Mucosa of descending colon (tissue), 3 donors: ENCODE measurements around the gene EFCAB8. TPM values are rescaled to one million over a fixed set of nuclear protein-coding genes. Genes with fewer than 3 reads are reported as not detected.

Source experiments
- ATAC-seq: fragments of 200-7000 bp; cut with Tn5 transposase; one replicate; pipeline ENCODE4 v1.9.1; 2020; ENCODE audit warnings: mild to moderate bottlenecking, moderate library complexity
- DNase-seq, 3 donors: peaks; one replicate each; pipeline ENCODE4 v3.0.0-alpha.2; 2020
- H3K36me3 ChIP-seq: fragments of 200-600 bp; one replicate; pipeline ENCODE4 v1.8.0; 2021; ENCODE audit warnings: low read depth, mild to moderate bottlenecking
- H3K4me1 ChIP-seq: fragments of 200-600 bp; one replicate; pipeline ENCODE4 v1.8.0; 2021; ENCODE audit warnings: low read depth, mild to moderate bottlenecking
- H3K4me3 ChIP-seq: fragments of 200-600 bp; one replicate; pipeline ENCODE4 v1.8.0; 2021; ENCODE audit warnings: mild to moderate bottlenecking
- H3K9me3 ChIP-seq: fragments of 200-600 bp; one replicate; pipeline ENCODE4 v1.8.0; 2021; ENCODE audit warnings: mild to moderate bottlenecking
- CTCF ChIP-seq: fragments of 200-600 bp; IDR thresholded peaks from one replicate; pipeline ENCODE4 v1.8.0; 2022; ENCODE audit warnings: antibody characterized with exemption, mild to moderate bottlenecking
- intact Hi-C, 2 donors: fragments of 100-400 bp; cut with DNase I in 1 of 2; cut with micrococcal nuclease in 1 of 2; formaldehyde crosslinking; loops; one replicate each; pipeline versions ENCODE4 v1.11.0 to v1.11.1; 2022; cut with DNase I, micrococcal nuclease
- total RNA-seq, 3 donors: library from RNA; stranded (reverse); fragmentation: NEBNext Ultra II Directional in 2 of 3; extraction: Animal tissue kit (Norgen Biotek cat#: 25700) in 2 of 3; gene quantifications; one replicate each; pipeline versions ENCODE4 v1.2.1 to v1.2.4, GENCODE V29; 2021 to 2023
- donor health status: DM: no; HTN: no; CAD: no; lungs with moderate emphysema.
- donor health status: DM: no; HTN: no; CAD: no.
- donor health status: DM: no; HTN: yes; CAD: no.

EFCAB8 gene
- total RNA-seq, 3 donors from 2014 or later, result 0.17 to 0.66 TPM; not detected in 1

GRCh38 chr20:32999603-33000250 is 141.0 kb downstream of the EFCAB8 start:
- ATAC-seq, result no peak
- intact Hi-C loops, result no loop called here

DNA sequence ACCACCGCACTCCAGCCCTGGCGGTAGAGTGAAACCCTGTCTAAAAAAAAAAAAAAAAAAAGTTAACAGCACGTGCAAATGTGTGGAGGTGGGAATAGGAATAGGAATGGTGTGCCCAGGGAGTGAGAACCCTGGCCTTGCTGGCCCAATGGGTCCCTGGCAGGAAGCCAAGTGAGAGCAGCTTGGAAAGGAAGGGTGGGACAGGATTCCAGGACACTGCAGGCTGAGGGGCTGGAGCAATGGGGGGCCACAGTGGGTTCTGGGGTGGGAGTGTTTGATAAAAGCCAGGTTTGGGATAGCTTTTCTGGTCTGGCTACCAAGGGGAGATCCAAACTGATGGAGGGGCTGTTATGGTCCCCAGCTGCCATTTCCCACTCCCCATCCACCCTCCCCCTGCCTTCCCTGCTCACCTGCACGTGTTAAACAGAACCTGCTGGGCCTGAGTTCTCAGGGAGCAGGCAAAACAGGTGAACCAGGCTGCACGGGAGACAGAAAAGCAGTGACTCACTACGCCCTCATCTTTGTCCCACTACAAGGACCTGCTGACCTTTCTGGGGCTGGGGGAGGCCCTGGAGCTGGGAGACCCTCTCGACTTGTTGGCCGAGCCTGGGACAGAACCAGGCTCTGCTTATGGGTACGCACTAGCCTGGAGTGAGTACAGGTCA is 142.2 kb downstream of the EFCAB8 start:
- H3K36me3 ChIP-seq, result no peaks in the 10 kb centered on the region
- ATAC-seq (no peak), DNase-seq (no peak)
- no peaks in the 10 kb centered on the region for H3K9me3 ChIP-seq
- no peak for TF ChIP-seq CTCF
- H3K4me3 ChIP-seq, result no peak overlapping the region
- no peaks in the 10 kb centered on the region for H3K4me1 ChIP-seq
- intact Hi-C loops, result no loop called here

More at GRCh38 chr20:32999603-33000250, 141.0 kb downstream of the EFCAB8 start:
- Histone ChIP-seq H3K4me3 (no peak overlapping the region), H3K9me3 (no peaks in the 10 kb centered on the region), H3K4me1 (no peaks in the 10 kb centered on the region), H3K36me3 (no peaks in the 10 kb centered on the region)
- no peak for TF ChIP-seq CTCF
- peak in 1 of 3 donors; percentile 8 for DNase-seq

GRCh38 chr20:33002087-33002808 is 143.5 kb downstream of the EFCAB8 start:
- no peak for TF ChIP-seq CTCF
- ATAC-seq, result no peak
- H3K4me1 ChIP-seq, result no peaks in the 10 kb centered on the region
- H3K4me3 ChIP-seq, result no peak overlapping the region
- H3K36me3 ChIP-seq, result no peaks in the 10 kb centered on the region
- no peak for DNase-seq
- no peaks in the 10 kb centered on the region for H3K9me3 ChIP-seq
- intact Hi-C loops, result no loop called here

- no peaks in the 10 kb centered on the region for H3K36me3 ChIP-seq
- intact Hi-C loops, result no loop called here
- no peak for DNase-seq
- no peak for ATAC-seq
- H3K4me1 ChIP-seq, result no peaks in the 10 kb centered on the region
- no peaks in the 10 kb centered on the region for H3K9me3 ChIP-seq
- no peak for TF ChIP-seq CTCF
- no peak within 1 kb of the TSS for H3K4me3 ChIP-seq
Measured at GRCh38 chr20:33004141-33004751, 145.5 kb downstream of the EFCAB8 start, which contains the start of gene SUN5. Gene SUN5, minus strand, starts transcription at chr20:33004433. Its CDS starts 93 bp downstream, at chr20:33004340.

DNA sequence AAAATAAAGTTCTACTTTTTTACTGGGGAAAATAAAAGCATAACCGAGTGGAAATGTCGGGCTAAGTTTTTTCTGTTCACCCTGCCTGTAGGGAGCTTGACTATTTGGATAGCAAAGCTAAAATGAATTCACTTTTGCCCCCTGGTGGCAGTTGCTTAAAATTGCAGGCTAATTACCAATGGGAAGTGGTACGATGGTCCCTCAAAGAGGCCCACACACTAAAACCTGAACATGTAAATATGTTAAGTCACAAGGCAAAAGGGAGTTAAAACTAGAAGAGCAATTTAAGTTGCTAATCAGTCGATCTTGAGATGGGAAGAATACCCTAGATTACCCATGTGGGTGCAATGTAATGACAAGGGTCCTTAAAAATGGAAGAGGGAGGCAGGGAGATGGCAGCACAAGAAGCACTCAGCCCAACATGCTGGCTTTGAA is 146.4 kb downstream of the EFCAB8 start:
- no peak for ATAC-seq
- Histone ChIP-seq H3K9me3 (no peaks in the 10 kb centered on the region), H3K4me3 (no peak overlapping the region), H3K4me1 (no peaks in the 10 kb centered on the region), H3K36me3 (no peaks in the 10 kb centered on the region)
- no peak for DNase-seq
- intact Hi-C loops, result no loop called here
- TF ChIP-seq CTCF, result no peak
